Mammary epithelial cell (primary cell): ENCODE measurements around the gene PADI2.

ENCODE experiments used
- EZH2 ChIP-seq: IDR thresholded peaks from 2 replicates; pipeline ENCODE4 v1.6.1; 2012; ENCODE audit warnings: low read length, inconsistent platforms, borderline replicate concordance
- TF ChIP-seq, protein P1 (sequence below), 2 donors: IDR thresholded peaks in 1 of 2; conservative IDR thresholded peaks in 1 of 2; 2 replicates each; pipeline ENCODE4 v1.5.1; 2011 to 2012; ENCODE audit warnings: inconsistent platforms in 2 of 2, low read length in 2 of 2, mild to moderate bottlenecking in 2 of 2, control low read depth in 1 of 2, low read depth in 1 of 2; ENCODE audit not compliant: insufficient read depth in 1 of 2; ENCODE audit errors: extremely low read depth in 1 of 2

DNA sequence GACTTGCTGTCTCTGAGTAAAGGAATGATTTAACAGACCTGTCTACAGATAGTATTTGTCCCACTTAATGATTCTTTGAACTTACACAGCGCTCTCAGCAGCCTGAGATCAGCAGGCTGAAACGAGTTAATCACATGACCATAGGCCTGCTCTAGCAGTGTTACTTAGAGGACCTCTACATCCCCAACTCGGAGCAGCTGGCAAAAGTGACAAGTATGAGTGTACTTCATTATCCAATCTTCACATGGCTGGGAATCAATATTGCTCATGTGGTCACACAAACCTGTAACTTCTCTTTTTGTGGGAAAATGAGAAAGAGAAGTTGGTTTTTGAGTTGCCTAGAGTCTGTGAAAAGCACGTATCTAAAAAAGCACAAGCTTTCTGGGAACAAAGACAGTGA lies 96.1 kb downstream of the PADI2 start:
- TF ChIP-seq, protein P1, sequence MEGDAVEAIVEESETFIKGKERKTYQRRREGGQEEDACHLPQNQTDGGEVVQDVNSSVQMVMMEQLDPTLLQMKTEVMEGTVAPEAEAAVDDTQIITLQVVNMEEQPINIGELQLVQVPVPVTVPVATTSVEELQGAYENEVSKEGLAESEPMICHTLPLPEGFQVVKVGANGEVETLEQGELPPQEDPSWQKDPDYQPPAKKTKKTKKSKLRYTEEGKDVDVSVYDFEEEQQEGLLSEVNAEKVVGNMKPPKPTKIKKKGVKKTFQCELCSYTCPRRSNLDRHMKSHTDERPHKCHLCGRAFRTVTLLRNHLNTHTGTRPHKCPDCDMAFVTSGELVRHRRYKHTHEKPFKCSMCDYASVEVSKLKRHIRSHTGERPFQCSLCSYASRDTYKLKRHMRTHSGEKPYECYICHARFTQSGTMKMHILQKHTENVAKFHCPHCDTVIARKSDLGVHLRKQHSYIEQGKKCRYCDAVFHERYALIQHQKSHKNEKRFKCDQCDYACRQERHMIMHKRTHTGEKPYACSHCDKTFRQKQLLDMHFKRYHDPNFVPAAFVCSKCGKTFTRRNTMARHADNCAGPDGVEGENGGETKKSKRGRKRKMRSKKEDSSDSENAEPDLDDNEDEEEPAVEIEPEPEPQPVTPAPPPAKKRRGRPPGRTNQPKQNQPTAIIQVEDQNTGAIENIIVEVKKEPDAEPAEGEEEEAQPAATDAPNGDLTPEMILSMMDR (conservative IDR thresholded peaks at IDR 0.05 in 1 of 2, IDR thresholded peaks at IDR 0.05 in 1 of 2; ENCODE audit: extremely low read depth in 1 of 2, insufficient read depth in 1 of 2, low read depth in 1 of 2, low read length in 2 of 2): no peak
- no peak for TF ChIP-seq EZH2
